HG02852 (cell line): ENCODE results near the gene ACIN1.
A peak's percentile ranks its signal among the peaks of the same experiment; 100 is the strongest.

Experiments
- ATAC-seq: cut with Tn5 transposase; IDR thresholded peaks from one replicate; pipeline ENCODE4 v1.9.1; 2021; ENCODE audit warnings: mild to moderate bottlenecking, moderate library complexity; ENCODE audit not compliant: unreplicated experiment

ACIN1 gene

DNA sequence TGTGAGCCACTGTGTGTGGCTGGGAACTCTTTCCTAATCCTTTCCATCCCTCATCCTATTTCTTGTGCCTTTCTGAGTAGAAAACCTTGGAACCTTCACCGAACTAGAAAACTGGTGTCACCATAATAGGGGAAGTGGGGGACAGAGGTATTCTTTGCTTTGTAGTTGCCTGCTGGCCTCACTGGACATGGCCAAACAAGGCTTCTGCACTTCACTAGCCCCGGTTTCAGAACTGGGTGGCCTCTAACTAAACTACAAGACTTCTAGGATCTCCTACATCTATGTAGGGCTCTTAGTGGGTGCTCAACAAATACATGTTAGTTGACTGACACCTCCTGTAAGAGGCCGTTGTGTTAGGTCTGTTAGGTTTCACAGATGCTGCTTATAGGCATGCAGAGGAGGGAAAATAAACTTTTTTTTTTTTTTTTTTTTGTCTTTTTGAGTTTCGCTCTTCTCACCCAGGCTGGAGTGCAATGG, 10.4 kb upstream of the ACIN1 start:
- ATAC-seq = no peak

DNA sequence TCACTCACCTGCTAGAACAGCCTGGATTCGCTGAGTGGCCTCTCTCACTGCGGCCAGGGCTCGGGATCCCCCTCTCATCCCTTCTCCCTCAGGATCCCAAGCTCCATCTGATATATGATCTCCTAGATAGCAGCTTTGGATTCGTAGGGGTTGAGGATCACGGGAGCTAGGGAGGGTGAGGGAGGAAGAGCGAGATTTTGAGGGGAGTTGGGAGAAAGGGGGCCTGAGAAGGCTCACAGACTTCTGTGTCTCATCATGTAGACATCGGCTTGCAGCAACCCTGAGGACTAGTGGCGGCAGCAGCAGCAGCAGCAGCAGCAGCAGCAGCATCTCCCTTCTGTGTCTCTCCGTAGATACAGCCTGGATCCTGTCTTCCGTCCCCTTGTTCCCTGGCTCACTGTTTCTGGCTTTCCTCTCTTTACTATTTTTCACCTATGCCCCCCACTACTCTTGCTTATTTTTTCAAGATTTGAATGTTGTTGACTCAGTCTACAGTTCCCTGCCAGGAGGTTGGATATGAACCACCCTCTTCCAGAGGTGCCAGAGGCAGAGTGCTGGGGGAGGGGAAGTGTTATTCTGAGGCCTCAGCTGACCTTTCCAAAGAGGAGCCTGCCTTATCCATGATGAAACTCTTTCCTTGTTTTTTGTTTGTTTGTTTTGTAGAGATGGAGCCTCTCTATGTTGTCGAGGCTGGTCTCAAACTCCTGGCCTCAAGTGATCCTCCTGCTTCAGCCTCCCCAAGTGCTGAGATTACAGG, 9.8 kb upstream of the ACIN1 start, which contains the start of gene CIROP:
Gene CIROP, minus strand, starts transcription at position 399 of the 757 bp plus-strand sequence. Its CDS starts 69 bp downstream, at position 330.
- ATAC-seq = no peak

DNA sequence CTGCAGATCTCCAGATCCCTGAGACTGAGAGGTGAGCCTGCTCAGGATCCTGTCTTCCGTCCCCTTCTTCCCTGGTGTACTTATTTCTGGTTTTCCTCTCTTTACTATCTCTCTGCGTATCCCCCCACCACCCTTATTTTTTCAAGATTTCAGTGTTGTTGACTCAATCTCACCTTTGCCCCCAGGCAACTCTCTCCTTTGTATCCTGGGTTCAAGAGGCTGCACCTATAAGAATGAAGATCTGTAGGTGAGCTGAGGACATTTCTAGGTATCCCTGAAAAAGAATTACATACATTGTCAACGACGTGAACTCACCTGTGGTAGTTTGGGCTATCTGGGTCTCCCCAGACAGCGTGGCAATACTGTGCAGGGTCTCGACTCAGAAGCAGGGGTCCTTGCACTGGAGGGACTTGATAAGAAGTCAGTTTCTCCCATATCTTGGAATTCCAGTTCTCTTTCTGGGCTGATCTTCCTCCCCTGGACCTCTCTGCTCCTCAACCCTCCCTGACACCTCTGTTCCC, 9.2 kb upstream of the ACIN1 start:
- no peak for ATAC-seq

DNA sequence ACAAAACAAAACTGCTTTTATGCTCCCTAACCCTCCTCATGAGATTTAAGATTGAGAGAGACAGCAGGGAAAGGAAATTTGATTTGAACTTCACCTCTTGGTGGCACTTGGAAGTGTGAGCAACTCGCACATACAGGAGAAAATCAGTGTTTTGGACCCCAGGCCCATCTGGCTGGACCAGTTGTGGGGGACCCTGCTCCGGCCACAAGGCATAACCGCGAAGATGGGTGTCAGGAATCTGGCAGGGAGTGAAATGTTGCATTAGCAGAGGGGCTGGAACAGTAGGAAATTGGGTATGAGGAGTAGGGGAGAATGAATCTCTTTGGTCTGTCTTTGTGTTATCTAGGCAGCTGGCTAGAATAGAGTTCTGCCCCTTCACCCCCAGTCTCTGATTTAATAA, 8.6 kb upstream of the ACIN1 start:
- ATAC-seq = no peak

DNA sequence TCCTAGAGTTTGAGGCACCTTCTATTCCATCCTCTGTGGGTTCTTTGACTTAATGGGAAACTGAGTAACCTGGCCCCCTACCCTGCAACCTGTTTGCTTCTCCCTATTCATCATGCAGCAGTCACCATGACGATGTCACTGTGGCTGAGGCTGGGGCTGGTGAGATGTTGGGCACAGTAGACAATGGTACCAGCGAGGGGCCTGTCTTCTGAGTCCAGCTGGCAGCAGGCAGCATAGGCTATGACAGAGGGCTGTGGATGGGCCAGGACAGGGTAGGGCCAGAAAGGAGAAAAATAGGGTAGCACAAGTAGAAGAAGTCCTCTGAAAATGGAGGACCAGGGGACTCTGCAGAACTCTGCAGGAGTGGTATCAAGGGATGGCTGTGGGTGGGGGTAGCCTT, 7.9 kb upstream of the ACIN1 start:
- ATAC-seq = no peak

DNA sequence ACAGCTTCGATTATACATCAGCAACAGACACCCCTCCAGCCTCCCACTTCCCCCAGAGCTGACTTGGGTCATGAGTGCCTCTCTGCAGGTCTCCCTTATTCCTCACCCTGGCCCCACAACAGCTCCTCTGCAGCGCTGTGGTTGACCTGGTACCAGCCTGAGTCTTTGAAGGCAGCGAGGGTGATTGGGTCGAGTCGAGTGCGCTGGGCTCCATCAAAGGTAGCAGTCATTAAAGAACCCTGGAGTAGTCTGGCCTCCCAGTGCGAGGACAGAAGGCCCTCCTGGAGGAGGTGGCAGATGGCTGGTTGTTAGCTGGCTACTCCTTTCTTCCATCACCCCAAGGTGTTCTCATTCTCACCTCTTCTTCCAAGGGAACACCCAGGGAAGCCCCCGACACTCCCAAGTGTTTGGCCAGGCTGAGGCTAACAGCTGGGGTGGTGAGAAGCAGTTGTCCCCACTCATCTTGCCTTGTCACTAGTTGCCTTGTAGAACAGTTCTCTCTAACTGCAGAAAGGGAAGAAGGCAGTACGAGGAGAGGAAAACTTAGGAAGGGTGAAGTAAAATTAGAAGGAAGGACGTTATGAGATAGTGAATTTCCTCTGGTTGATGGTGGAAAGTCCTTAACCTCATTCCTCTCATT, 7.2 kb upstream of the ACIN1 start:
- ATAC-seq = no peak

DNA sequence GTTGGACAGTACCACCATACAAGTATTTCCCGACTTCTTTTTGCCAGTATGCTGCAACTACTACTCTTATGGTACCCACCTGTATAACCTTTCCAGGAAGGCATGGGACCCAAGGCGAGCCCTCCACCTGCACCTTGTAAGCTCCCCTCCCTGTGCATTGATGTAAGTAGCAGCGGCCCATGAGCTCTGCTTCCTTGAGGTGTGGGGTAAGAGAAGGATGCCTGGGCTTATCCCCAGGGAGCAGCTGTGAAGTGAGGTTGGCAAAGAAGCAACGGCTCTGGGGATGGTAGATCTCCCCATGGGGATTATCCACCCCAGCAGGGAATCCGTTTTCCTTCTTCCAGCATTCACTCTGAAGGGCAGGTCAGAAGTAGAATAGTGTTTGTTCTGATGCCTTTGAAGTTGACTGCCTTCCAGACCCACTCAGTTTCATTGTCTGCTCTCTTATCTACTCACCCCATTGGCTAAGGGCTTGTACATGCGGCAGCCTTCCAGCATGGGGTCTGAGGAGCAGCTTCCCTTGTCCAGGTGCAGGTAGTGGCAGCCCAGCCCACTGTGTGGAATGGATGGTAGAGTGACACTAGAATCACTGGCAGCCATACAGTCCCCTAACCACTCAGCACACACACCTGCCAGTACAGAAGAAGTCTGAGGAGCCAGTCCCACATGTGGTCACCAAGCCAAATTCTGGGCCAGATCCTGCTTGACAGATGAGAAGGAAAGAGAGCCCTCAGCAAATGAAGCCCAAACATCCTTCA, 6.5 kb upstream of the ACIN1 start:
- ATAC-seq = no peak

DNA sequence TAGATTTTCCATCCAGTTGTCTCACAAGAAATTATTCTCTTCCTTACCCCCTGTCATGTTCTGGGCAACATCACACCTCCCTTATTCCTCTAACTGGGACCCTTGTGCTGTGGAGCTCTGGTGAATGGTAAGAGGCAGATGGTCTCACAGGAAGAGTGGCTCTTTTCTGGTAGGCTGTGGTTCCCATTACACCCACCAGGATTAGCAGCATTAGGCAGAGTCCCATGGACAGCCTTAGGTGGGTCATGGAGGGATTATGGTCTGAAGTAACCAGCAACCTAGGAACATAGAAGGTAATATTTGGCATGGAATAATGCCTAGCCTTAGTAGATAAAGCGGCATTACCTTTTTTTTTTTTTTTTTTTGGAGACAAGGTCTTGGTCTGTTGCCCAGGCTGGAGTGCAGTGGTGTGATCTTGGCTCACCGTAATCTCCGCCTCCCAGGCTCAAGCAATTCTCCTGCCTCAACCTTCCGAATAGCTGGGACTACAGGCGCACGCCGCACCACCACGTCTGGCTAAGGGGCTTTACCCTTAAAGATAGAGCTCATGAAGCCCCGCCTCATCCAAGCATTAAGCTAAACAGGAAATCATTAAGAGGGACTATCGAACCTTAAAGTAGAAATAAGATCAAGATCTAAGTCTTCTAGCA, 4.4 kb upstream of the ACIN1 start:
- no peak for ATAC-seq

DNA sequence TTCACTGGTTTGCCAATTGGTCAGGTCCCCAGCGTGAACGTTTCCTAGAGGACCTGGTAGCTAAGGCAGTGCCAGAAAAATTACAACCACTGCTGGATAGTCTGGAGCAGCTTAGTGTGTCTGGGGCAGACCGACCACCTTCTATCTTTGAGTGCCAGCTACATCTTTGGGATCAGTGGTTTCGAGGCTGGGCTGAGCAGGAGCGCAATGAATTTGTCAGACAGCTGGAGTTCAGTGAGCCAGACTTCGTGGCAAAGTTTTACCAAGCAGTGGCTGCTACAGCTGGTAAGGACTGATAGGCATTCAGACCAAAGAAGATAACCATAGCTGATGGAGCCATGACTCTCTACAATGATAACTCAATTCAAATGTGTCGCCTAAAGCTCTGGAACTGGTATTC, 2.9 kb upstream of the ACIN1 start:
- ATAC-seq = no peak

DNA sequence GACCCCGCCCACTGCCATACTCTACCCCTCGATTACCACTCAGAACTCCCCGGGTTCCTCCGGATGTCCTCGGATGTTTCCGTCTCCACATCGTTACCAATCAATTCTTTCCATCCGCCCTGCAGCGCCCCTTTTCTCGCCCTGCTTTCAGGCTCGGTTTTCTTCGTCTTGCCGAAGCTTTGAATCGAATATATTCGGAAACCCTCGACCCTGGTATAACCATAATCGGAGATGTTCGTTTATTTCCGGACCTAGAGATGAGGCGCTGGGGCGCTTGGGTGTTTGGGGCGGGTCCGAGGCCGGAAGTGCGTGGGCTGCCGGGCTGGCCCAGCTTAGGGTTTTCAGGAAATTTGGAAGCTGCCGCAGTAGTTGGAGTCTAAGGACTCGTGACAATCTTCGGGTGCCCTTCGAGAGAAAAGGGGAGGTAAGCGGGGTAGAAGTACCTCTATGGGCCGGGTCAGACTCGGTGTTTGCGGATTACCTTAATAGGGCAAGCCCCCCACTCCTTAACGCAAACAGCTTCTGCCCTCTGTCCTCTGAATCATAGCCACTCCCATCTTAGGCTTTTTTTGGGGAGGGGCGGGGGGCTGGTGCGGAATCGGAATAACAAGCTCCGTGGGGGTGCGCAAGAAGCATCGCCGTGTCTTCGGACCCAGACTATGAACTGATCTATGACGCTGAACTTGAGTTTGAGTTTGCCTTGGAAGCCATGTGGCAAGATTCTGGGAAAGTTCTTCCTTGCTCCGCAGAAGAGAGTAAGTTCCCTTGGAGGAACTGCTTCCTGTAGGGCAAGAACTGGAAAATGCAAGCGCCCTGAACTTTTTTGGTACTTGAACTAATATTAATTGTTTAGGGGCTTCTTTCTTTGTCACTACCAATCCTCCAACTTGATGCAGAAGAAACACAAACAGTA, 516 bp upstream of the ACIN1 start, which contains the start of gene C14orf119:
Gene C14orf119, plus strand, starts transcription at position 310 of the 913 bp plus-strand sequence. CDS start 2,154 bp downstream, outside the sequence.
- peak; percentile 90 for ATAC-seq

DNA sequence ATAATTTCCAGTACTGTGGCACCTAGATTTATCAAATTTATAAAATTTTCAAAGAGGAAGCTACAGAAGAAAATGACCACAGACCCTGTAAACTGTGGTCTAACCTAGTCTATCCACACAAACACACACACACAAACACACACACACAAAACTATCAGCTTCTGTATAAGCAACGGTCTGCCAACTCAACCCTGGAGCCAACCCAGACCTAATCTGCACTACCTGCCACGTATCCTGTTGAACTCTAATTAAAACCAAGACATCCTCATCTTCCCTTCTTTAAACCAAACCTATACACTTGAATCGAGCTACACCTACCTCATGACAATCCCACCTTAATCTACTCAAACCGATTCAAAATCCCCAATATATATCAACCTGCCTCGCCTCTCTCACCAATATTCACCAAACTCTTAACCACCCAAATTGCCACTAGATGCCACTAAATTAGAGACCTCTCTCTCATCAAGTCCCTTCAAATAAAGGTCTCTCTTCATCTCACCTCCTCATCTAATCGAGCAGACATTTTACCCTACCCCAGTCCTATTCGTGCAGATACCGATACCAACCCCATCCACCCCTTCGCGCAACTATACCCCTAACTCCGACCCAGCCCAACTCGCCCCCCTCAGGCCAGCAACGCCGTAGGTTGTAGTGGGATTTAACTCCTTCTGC, 808 bp downstream of the ACIN1 start:
- ATAC-seq = no peak

DNA sequence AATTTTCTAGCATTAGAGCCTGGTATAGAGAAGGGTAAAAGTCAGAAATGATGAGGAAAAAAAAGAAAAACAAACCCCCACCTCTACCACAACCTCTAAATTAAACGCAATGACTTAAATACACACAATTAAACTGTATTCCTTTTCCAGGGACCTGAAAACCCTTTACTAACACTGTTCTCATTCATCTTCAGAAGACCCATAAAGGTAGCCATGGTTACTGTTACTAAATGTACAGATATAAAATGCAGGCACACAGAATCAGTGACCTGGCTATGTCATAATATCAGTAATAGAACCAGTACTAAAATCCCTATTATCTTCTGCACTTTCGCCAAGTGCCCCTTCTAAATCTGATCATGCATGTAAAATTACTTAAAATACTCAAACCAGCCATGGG, 1.4 kb downstream of the ACIN1 start:
- no peak for ATAC-seq

DNA sequence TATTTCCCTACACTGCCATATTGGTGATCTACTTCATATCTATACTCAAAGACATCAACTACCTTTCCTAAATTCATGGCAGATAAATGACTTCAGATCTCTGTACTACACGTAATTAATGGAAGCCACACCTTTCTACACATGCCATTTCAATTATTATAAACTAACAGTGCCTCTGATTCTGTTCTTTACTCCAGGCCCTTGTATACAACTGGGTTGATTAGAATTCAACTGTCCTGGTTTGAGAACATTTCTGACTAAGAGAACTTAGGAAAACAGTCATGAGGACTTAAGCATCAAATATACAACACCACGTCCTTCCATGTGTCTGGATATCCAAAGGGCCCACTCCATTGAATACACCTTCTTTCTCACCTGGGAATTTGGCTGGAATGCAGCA, 1.8 kb downstream of the ACIN1 start:
- no peak for ATAC-seq

DNA sequence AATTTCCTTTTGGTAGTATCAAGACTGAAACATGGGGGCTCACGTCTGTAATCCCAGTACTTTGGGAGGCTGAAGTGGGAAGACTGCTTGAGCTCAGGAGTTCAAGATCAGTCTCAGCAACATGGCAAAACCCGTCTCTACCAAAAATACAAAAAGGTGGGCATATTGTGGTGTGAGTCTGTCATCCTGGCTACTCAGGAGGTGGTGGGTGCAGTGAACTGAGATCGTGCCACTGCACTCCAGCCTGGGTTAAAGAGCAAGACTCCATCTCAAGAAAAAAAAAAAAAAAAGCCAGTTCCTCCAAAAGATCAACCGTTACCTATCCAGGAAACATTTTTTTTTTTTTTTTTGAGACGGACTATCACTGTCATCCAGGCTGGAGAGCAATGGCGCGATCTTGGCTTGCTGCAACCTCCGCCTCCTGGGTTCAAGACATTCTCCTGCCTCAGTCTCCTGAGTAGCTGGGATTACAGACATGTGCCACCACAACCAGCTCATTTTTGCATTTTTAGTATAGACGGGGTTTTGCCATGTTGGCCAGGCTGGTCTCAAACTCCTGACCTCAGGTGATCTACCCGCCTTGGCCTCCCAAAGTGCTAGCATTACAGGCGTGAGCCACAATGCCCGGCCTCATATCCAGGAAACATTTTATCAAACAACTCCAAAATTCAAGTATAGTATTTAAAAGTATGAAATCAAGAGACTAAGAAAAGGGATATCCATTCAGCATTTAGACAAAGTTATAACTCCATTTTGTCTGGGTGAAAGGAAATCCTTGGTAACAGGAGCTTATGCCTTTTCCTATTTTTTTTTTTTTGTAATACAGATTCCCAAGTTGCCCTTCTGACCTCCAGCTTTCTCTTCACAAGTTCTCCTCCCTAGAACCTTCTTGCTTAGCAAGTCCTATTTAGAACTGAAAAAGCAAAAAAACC, 3.4 kb downstream of the ACIN1 start:
- no peak for ATAC-seq

DNA sequence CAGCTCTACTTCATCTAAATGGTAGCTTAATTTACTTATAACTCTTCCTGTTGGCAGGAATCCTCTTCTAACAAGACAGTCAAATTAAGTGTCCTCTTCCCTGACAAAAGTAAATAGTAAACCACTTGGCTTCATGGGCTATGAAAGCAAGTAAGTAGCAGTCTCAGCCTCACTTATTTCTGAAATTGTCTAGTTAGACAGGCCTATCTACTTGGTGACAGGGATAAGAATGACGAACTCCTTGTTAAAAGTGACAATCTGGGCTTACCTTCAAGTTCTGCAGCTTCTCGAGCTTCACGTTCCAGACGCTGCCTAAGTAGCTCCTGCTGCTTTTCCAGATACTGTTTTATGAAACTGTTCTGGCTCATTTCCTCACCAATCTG, 4.7 kb downstream of the ACIN1 start:
- no peak for ATAC-seq

DNA sequence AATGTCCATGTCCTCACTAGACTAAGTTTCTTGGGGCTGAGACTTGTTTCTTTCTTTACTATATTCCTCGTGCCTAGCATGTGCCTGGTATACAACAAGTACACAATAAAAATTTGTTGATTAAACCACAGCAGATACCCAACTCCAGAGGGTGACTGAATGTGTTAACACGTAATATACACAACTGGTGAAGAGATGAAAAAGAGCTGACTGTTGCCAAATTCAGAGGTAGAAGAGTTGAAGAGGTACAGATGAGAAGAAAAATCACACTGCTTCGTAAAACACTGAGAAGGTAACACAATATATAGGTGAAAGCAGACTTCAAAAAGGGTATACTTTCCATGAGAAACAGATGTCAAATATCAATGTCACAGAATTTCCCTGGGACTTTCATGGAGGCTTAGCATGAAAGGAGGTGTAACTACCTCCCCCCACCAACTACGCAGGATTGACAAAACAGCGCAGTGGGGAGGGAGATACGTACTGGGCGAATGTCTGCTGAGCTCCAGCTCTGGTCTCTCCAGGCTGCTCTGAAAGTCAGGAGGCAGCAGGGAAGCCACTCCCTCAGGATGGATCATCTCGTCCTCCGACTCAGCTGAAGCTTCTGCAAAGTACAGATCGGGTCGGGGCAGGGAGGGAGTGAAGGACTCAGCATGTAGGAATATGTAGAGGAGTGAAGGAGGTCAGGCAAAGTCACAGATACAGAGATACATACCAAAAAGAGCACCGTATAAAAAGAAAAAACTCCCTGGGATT, 5.3 kb downstream of the ACIN1 start:
- ATAC-seq = no peak

DNA sequence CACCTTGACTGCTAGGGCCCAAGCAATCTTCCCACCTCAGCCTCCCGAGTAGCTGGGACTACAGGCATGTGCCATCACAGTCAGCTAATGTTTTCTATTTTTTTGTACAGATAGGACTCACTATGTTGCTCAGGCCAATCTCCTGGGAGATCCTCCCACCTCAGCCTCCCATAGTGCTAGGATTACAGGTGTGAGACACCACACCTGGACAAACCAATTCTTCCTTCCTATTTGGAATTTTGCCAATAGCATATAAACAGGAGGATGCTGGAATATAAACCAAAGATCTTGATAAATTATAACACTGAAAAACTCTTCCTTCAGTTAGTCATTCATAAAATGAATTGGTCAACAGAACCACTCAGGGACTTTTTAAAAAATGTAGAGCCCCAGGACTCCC, 8.4 kb downstream of the ACIN1 start:
- ATAC-seq = no peak
